Activated CD4-positive, CD25-positive, alpha-beta regulatory T cell treated with anti-CD3 and anti-CD28 coated beads, Interleukin-2, amount 50 U/mL, for 24 hours (primary cell): ENCODE data around the gene YWHAH.

Experiments
- ATAC-seq, 2 donors: fragments of 150-1000 bp; cut with Tn5 transposase; one replicate each; pipeline ENCODE4 v1.10.0; 2021; ENCODE audit warnings: mild to moderate bottlenecking in 1 of 2, moderate library complexity in 1 of 2

The YWHAH gene

DNA sequence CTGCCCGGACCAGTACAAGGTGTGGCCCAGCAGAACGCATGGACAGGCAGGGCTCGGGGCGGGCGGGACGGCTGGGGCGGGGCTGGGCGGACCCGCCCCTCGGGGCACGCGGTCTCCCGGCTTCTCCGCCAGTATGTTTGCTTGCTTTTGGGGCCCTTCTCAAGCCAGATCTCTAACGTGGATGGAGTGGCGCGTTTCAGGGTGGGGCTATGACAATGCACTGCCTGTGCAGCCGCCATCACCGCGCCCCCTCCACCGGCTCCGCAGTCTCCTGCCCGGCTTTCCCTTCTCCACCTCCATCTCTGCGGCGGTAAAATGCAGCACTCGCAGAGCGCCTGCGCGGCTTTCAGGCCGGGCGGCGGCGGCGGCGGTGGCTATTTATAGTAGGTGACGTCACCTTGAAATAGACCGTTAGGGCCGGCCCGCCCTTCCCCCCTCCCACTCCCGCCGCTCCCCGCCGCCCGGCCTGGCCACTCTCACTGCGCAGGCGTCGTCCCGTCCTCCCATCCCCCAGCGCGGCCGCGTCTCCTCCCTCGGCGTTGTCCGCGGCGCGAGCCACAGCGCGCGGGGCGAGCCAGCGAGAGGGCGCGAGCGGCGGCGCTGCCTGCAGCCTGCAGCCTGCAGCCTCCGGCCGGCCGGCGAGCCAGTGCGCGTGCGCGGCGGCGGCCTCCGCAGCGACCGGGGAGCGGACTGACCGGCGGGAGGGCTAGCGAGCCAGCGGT is at the start of gene YWHAH:
TSS of gene YWHAH (plus strand) at position 558 of the 722 bp plus-strand sequence. CDS start 199 bp downstream, outside the sequence.
- ATAC-seq: peak; percentile 68 to 74

GRCh38 chr22:31895411-31896123 is 48.8 kb upstream of the YWHAH start:
- ATAC-seq: no peak

DNA sequence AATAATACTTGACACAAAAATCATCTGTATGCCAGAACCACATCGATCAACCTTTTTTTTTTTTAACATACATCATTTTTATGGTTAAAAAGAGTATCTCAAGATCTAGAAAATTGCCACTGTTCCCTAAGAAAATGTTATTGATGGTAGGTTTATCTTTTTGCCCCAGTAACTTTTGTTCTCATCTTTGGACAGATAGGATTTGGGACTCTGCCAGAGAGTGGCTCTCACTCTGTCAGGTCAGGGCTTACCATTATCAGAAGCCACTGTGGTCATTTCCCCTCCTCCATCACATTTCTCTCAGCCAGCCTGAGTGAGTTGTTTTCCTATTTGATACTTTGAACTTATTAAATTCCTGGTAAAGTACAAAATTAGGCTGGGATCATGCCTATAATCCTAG is 47.9 kb upstream of the YWHAH start:
- no peak for ATAC-seq

GRCh38 chr22:31897842-31898805 is 46.2 kb upstream of the YWHAH start:
- ATAC-seq: no peak

DNA sequence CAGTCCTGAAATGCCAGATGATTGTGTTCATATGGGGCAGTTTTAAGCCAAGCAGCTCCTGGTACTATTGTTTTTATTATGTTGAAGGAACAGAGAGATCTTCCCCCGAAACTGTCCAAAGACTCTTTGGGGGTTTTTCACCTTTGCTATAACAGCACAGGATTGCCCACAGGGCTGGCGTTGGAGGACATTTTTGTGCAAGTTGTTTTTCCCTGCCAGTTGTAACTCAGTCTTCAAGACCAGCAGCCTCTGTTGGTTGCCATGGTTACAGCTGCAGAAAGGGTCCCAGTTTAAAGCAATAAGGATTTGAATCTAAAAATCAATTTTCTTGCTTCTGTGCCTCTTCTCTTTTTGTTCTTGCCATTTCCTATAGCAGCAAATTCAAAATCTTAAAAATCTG is 45.4 kb upstream of the YWHAH start:
- no peak for ATAC-seq

GRCh38 chr22:31899669-31900068 is 44.7 kb upstream of the YWHAH start:
- ATAC-seq: no peak

GRCh38 chr22:31901388-31902137 is 42.8 kb upstream of the YWHAH start:
- no peak for ATAC-seq

DNA sequence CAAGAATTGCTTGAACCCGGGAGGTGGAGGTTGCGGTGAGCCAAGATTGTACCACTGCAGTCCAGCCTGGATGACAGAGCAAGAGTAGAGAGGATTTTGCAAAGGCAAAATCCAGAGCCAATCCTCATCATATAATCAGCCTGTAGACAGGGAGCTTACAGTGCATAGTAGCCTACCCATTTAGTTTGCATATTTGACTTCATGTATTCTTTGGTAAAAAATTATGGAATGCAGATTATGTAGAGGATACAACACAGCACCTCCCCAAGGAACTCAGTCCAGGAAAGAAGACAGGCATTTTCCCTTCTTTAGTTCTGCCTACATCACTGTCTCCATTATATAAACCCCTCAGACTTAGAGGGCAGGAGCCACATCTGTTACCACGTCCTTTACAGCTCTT is 39.7 kb upstream of the YWHAH start:
- ATAC-seq: no peak

- ATAC-seq: no peak
Measured at GRCh38 chr22:31905356-31905755, 39.0 kb upstream of the YWHAH start.

DNA sequence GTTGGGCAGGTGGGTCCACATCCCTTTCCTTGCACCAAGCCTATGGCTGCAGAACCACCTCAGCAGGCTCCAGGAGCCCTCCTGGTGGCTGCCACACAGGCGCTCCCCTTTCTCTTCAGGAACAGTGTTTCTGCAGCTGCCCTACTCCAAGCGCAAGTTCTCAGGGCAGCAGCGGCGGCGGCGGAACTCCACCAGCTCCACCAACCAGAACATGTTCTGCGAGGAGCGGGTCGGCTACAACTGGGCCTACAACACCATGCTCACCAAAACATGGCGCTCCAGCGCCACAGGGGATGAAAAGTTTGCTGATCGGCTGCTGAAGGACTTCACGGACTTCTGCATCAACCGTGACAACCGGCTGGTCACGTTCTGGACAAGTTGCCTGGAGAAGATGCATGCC is 38.2 kb upstream of the YWHAH start:
- ATAC-seq: no peak

- ATAC-seq: no peak
Measured at GRCh38 chr22:31906569-31906968, 37.8 kb upstream of the YWHAH start.

DNA sequence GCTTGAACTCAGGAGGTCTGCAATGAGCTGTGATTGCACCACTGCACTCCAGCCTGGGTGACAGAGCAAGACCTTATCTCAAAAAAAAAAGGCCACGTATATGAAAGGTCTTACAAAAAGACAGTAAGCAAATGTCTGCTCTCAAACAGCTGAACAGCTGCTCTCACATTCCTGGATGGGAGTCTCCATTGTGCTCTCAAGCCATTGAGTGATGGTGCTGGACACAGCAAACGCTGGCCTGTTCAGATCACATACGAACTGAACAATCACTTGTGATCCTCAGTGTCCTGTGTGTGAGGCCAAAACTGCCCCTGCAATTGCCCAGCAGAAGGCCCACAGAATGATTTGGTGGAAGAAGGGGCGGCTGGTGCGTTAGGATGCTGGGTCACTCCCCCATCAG is 34.4 kb upstream of the YWHAH start:
- ATAC-seq: no peak

DNA sequence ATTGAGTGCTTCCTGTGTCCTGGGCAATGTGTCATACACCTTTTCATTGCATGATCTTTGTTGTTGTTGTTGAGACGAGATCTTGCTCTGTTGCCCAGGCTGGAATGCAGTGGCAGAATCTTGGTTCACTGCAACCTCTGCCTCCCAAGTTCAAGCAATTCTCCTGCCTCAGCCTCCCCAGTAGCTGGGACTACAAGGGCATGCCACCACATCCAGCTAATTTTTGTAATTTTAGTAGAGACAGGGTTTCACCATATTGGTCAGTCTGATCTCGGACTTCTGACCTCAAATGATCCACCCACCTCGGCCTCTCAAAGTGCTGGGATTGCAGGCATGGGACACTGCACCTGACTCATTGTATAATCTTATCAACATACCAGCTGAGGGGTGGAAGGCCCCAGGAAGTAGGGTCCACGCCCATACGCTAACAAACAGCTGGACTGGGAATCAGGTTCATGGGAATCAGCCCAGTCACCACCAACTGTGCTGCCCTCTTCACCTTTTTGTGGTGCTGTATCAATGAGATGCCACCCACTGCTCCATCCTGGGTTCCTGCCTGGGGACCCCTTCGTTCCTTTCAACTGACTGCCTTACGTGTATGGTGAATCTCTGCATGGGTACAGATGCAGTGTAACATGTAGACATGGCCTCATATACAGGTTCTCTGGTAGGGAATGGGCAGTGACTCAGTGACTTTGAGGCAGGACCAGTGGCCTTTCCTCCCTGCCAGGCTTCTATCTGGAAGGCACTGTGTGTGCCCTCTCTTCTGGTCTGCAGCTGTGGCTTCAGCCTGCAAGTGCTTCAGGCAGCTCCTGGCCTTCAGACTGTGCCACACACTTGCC is 32.5 kb upstream of the YWHAH start:
- ATAC-seq: no peak

- no peak for ATAC-seq
Measured at GRCh38 chr22:31912407-31912743, 32.0 kb upstream of the YWHAH start.

- no peak for ATAC-seq
Measured at GRCh38 chr22:31915586-31915985, 28.7 kb upstream of the YWHAH start.

GRCh38 chr22:31917227-31917921 is 27.0 kb upstream of the YWHAH start:
- ATAC-seq: peak; percentile 42 to 62

- ATAC-seq: no peak
Measured at GRCh38 chr22:31919730-31920129, 24.6 kb upstream of the YWHAH start.

DNA sequence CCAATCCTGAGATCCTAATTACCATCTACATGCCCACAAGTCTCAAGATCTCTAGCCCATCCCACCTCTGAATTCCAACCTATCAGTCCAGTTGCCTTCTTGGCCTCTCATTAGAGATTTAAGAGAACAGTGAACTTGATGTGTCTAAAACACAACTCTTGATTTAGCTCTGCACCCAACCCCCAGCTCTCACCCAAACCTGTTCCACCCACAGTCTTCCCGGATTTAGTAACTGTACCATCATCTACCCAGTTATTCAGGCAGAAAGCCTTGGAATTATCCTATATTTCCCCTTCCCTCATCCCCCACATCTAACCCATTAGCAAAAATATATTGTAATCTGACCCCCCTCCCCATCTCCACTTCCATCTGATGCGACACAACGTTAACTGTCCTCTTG is 24.0 kb upstream of the YWHAH start:
- no peak for ATAC-seq

DNA sequence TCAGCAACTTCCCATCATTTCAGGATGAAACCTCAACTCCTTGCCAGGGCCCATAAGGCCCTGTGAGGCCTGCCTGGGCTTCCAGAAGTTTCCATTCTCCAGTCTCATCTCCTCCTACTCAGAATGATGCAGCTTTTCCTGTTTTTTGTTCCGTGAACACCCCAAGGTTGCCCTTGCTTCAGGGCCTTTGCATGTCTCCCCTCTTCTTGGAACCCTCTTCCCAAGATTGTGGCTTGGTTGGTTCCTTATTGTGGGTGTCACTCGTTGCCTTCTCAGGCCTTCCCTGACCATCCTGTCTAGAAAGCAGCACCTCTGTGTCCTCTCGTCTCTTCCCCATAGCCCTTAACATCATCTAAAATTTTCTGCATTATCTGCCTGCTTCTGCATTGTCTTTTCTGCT is 23.2 kb upstream of the YWHAH start:
- no peak for ATAC-seq

DNA sequence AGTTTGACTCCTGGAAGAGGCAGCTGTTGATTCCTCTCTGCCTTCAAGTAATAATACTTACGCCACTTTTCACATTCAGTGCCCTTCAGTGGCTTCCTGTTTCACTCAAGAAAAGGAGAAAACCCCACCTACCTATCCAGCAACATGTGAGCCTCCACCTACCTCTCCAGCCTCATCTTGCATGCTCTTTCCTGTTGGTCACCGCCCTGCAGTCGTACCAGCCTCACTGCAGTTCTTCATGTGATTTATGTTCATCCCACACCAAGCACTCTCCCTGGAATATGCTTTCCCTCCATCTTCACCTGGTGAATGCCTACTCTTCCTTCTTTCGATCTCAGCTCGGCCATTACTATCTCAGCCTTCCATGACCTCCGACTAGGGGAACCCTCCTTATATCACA is 21.8 kb upstream of the YWHAH start:
- no peak for ATAC-seq

DNA sequence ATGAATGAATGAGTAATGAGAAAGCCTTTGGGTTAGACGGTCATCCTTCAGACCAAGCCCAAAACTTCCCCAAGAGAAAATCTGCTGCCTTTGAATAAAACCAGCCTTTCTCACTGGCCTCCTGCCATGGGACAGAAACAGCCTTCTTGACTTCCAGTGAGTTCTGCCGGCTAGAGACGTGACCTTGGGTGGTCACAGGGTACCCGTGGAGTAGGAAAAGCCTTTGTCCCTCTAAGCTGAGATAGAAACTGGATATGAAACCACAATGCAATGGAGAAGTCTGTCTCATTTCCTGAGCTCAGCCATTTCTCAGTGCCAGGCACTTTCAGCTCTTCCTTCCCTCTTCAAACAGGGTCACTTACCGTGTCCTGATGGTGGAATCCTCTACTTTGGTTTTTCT is 21.2 kb upstream of the YWHAH start:
- no peak for ATAC-seq
